OCI-LY3 (cell line): ENCODE measurements around the gene DTD1.

Experiments
- H2AFZ ChIP-seq: fragments of 200-600, 300-600 bp; shearing (Covaris generic); 2 replicates; pipeline ENCODE4 v1.6.0; 2014; ENCODE audit warnings: antibody characterized with exemption, low read depth, low read length
- H3K27ac ChIP-seq: fragments of 200-600, 300-600 bp; sonication (generic); 2 replicates; pipeline ENCODE4 v1.5.1; 2014; ENCODE audit warnings: mild to moderate bottlenecking, low read length, moderate library complexity, mixed read lengths
- H3K27me3 ChIP-seq: fragments of 200-600, 300-600 bp; sonication (generic); 2 replicates; pipeline ENCODE4 v1.6.1; 2014; ENCODE audit warnings: low read depth, low read length, mixed read lengths
- H3K36me3 ChIP-seq: fragments of 200-600, 300-600 bp; sonication (generic); replicated peaks from 2 replicates; pipeline ENCODE3; 2014; ENCODE audit warnings: low read depth, low read length, mixed read lengths
- H3K4me1 ChIP-seq: fragments of 300-600, 200-600 bp; sonication (generic); 2 replicates; pipeline ENCODE4 v1.6.1; 2014; ENCODE audit warnings: low read length, mixed read lengths
- H3K4me2 ChIP-seq: fragments of 200-600, 300-600 bp; sonication (generic); 2 replicates; pipeline ENCODE4 v1.6.1; 2014; ENCODE audit warnings: low read length, mixed read lengths
- H3K4me3 ChIP-seq: fragments of 300-600, 200-600 bp; sonication (generic); 2 replicates; pipeline ENCODE4 v1.5.1; 2014; ENCODE audit warnings: antibody characterized with exemption, mild to moderate bottlenecking, low read length, moderate library complexity
- H3K79me2 ChIP-seq: fragments of 300-600, 200-600 bp; shearing (Covaris generic); 2 replicates; pipeline ENCODE4 v1.6.1; 2014; ENCODE audit warnings: mild to moderate bottlenecking, low read length, mixed read lengths
- H3K9ac ChIP-seq: fragments of 300-600, 200-600 bp; shearing (Covaris generic); 2 replicates; pipeline ENCODE4 v1.6.0; 2014; ENCODE audit warnings: mild to moderate bottlenecking, low read length, moderate library complexity
- H3K9me3 ChIP-seq: fragments of 200-600, 300-600 bp; shearing (Covaris generic); 2 replicates; pipeline ENCODE4 v1.6.1; 2014; ENCODE audit warnings: low read length, mixed read lengths; ENCODE audit not compliant: insufficient read depth
- H4K20me1 ChIP-seq: fragments of 200-600, 300-600 bp; sonication (generic); 2 replicates; pipeline ENCODE4 v1.6.1; 2016; ENCODE audit warnings: low read length, mixed read lengths; ENCODE audit not compliant: insufficient read depth
- CTCF ChIP-seq: fragments of 200-600, 300-600 bp; sonication (generic); IDR thresholded peaks from 2 replicates; pipeline ENCODE4 v1.5.1; 2014; ENCODE audit warnings: antibody characterized with exemption, low read length, low read depth
- EZH2phosphoT487 ChIP-seq: fragments of 200-600 bp; shearing (Covaris generic); IDR thresholded peaks from 2 replicates; pipeline ENCODE4 v1.6.1; 2018; ENCODE audit warnings: antibody characterized with exemption, mixed run types, low read depth

Gene DTD1

GRCh38 chr20:18578581-18578980 lies 9.3 kb upstream of the DTD1 start:
- Histone ChIP-seq H3K36me3 (no peaks in the 10 kb centered on the region), H4K20me1 (no peaks in the 10 kb centered on the region), H2AFZ (no peak overlapping the region), H3K79me2 (no peaks in the 10 kb centered on the region), H3K9me3 (no peaks in the 10 kb centered on the region), H3K4me2 (no peak overlapping the region), H3K4me1 (no peaks in the 10 kb centered on the region), H3K27me3 (no peaks in the 10 kb centered on the region), H3K27ac (no peak overlapping the region), H3K9ac (no peak overlapping the region), H3K4me3 (no peak overlapping the region)
- no peak for TF ChIP-seq CTCF
- TF ChIP-seq EZH2phosphoT487 = no peak

DNA sequence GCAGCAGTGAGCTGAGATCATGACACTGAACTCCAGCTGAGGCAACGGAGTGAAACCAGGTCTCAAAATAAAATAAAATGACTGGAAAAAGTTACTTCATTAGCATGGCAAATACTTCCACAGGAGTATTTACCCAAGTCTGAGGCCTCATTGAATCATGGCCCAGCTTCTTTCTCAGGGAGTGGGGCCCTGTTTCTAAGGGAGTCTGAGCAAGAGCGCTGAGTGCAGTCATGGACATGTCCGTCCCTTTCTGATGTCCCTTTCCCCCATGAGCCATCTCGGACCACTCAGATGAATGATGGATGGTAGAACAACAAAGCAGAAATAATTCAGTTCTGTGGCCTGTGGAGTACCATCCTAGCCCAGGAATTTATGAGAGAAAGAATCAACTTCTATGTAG lies 7.8 kb upstream of the DTD1 start:
- H3K27me3 ChIP-seq = 0 out of 2 replicates have a peak, but pooled peaks cover 3% of the 10 kb centered on the region
- H3K9ac ChIP-seq = no peak overlapping the region
- H3K36me3 ChIP-seq = no peaks in the 10 kb centered on the region
- H2AFZ ChIP-seq = no peak overlapping the region
- TF ChIP-seq EZH2phosphoT487 = no peak
- TF ChIP-seq CTCF = no peak
- no peaks in the 10 kb centered on the region for H3K4me1 ChIP-seq
- no peaks in the 10 kb centered on the region for H4K20me1 ChIP-seq
- no peaks in the 10 kb centered on the region for H3K9me3 ChIP-seq
- H3K27ac ChIP-seq = no peak overlapping the region
- H3K4me3 ChIP-seq = no peak overlapping the region
- no peaks in the 10 kb centered on the region for H3K79me2 ChIP-seq
- no peak overlapping the region for H3K4me2 ChIP-seq

- peaks cover 8% of the 10 kb centered on the region for H3K4me1 ChIP-seq
- H3K4me2 ChIP-seq = no peak overlapping the region
- no peak overlapping the region for H2AFZ ChIP-seq
Measured at GRCh38 chr20:18585134-18585533, 2.7 kb upstream of the DTD1 start.

GRCh38 chr20:18588574-18588933 lies 700 bp downstream of the DTD1 start:
- peak; percentile 23; the same call in 1 of the 2 replicates for TF ChIP-seq CTCF
- no peak for TF ChIP-seq EZH2phosphoT487
- no peak overlapping the region for H3K27ac ChIP-seq
- H3K36me3 ChIP-seq = no peaks in the 10 kb centered on the region
- peak overlapping the region; percentile 80 for H3K9ac ChIP-seq
- H3K4me1 ChIP-seq = peaks cover 8% of the 10 kb centered on the region
- H3K4me3 ChIP-seq = peak overlapping the region; percentile 94
- H3K9me3 ChIP-seq = no peaks in the 10 kb centered on the region
- H4K20me1 ChIP-seq = no peaks in the 10 kb centered on the region
- peaks cover 18% of the 10 kb centered on the region for H3K79me2 ChIP-seq
- peak overlapping the region; percentile 98 for H3K4me2 ChIP-seq
- peak overlapping the region; percentile 94 for H2AFZ ChIP-seq
- 0 out of 2 replicates have a peak, but pooled peaks cover 3% of the 10 kb centered on the region for H3K27me3 ChIP-seq

More at GRCh38 chr20:18585134-18585533, 2.7 kb upstream of the DTD1 start:
- Histone ChIP-seq H3K9me3 (no peaks in the 10 kb centered on the region), H3K27me3 (0 out of 2 replicates have a peak, but pooled peaks cover 3% of the 10 kb centered on the region), H3K27ac (no peak overlapping the region), H3K9ac (no peak overlapping the region), H3K79me2 (peaks cover 16% of the 10 kb centered on the region), H4K20me1 (no peaks in the 10 kb centered on the region), H3K4me3 (no peak overlapping the region), H3K36me3 (no peaks in the 10 kb centered on the region)
- TF ChIP-seq CTCF (no peak), EZH2phosphoT487 (no peak)
